Kasumi-1 (cell line): ENCODE data around the gene CDC5L.

Experiments
- DNase-seq, 2 experiments: peaks; one replicate each; lab custom pipeline; 2025; lab: John Stamatoyannopoulos, UW

CDC5L gene

GRCh38 chr6:44475417-44475778, 87.9 kb downstream of the CDC5L start:
- no peak for DNase-seq

GRCh38 chr6:44475779-44476434, 88.4 kb downstream of the CDC5L start:
- DNase-seq = peak; percentile 56 to 67

DNA sequence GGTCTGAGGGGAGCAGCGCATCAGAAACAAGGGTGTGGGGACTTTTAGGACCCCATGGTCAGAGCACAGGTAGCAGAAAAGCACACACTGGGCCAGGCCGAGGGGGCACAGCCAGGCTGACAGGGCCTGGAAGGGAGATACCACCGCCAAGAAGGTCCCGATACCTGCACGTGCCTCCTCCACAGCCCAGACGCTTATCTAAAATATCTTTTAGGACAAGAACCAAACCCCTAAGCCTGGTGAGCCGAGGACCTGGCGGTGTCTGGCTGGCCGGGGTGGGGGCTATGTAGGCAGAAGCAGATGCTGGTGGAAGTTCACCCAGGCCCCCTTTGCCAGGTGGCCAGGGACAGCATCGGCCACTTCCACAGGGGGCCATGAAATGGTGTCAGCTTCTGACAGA, 89.3 kb downstream of the CDC5L start:
- DNase-seq = no peak

GRCh38 chr6:44477293-44477894, 89.9 kb downstream of the CDC5L start:
- DNase-seq = no peak

DNA sequence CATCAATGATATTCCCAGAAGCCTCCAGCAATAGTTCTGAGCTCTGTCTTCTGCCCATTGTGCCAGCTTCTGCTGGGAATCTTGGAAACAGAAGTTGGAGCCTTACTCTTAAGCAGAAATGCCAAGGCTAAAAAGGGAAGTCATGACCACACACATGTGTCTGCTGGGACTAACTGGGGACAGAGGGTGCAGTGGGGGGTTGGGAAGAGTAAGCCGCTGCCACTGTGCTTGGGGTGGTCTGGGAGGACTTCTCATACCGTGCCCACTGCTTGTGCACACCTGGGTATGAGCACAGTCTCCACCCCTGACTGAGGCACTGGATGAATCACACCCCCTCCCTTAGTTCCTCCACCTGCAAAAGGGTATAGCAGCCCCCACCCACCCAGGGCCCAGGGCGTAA, 90.7 kb downstream of the CDC5L start:
- DNase-seq = peak; percentile 52 to 69

DNA sequence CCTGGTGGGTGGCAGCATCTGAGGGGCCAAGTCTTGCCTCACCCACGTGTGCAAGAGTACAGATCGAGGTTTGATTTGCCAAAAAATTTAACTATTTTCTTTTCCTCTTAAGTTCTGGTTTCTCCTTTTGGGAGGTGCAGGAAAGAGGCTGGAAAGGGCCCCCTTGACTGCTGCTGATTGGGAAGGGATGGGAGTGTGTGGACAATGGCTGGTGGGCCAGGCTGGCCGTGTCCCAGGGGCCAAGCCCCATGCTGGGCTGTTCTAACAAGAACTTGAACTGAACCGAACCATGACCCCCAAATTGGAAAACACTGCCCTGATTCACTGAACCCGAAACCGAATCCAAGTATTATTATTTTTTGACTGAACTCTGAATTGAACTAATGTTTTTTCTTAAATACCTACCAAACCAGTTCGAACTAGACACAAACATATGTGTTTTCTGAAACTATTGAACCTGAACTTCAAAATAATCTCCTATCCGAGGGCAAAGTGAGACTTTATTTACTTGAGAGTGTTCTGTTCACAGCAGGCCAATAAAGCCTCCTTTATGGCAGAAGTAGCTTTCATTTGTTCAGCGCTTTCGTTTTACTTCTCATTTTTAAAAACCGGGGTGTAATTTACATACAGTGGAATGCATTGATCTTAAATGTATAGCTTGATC, 91.2 kb downstream of the CDC5L start:
- DNase-seq = no peak

DNA sequence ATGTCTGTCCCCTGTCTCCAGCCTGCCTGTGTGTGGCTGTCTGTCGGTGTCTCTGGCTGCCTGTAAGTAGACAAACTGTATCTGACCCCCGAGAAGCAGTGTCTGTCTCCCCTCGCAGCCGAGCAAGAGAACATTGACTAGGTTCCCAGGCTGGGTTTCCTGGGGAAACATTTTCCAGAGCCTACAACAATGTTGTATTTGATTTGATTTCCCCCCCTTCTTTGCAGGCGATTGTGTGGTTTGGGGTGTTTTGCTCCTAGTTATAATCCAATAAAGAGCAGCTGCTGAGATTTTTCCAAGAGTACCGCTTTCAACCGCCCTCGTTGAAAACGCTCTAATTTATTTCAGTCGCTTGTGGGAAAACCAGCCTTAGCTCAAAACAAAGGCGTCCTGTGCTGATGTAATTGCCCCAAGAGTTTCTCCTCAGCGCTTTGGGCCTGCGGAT, 92.6 kb downstream of the CDC5L start:
- no peak for DNase-seq

- DNase-seq = no peak
Observed at GRCh38 chr6:44481056-44481455, 93.5 kb downstream of the CDC5L start.

GRCh38 chr6:44481760-44482159, 94.3 kb downstream of the CDC5L start:
- DNase-seq = no peak

GRCh38 chr6:44485601-44486401, 98.3 kb downstream of the CDC5L start:
- DNase-seq = no peak

- DNase-seq = no peak
Observed at GRCh38 chr6:44487002-44487401, 99.5 kb downstream of the CDC5L start.

DNA sequence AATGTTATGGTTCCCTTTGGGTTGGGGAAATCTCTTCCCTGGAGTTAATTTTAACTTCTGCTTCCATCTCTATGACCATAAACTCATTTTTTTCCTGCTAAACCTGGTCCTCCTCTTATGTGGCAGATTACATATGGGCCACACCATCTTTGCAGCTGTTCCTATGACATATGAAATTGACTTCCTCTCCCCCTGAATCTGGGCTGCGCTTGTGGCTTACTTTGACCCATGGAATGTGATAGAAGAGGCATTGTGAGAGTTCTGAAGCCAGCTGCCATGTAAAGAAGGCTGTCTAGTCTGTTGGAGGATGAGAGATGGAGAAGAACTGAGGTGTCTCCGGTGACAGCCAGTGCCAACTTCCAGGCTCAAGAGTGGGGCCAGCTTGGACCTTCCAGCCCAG, 100.1 kb downstream of the CDC5L start:
- DNase-seq = no peak

GRCh38 chr6:44489910-44490604, 102.6 kb downstream of the CDC5L start:
- DNase-seq = no peak

DNA sequence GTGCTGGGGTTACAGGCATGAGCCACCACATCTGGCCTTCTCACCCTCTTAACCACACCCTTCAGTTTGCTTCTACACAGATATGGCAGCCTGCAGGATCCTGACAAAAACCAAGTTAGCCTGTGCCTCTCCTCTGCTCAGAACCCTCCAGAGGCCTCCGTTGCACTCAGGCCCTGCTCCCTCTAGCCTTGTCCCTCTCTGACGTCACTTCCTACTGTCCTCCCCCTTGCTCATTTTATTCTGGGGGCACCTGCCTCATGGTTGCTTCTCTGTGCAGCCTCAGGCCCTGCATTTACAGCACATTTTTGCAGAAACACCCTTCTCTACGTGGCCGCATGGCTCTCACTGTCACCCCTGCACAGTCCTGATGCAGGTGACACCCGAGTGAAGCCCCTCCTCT, 105.6 kb downstream of the CDC5L start:
- DNase-seq = no peak

DNA sequence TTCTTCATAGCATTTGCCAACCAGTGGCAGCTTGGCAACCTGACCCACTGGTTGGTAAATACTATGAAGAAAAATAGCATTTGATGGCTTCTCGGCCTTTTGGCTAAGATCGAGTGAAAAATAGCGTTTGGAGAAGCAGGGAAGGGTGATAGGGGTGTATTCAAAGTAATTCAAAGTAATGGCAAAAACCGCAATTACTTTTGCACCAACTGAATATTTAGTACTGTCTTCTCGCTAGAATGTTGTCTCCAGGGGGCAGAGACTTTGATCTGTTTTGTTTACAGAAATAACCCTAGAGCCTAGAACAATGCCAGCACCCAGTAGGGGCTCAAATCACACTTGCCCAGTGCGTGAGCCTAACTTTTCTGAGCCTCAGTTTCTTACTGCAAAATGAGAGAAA, 106.1 kb downstream of the CDC5L start:
- no peak for DNase-seq

GRCh38 chr6:44494011-44494501, 106.5 kb downstream of the CDC5L start:
- no peak for DNase-seq

DNA sequence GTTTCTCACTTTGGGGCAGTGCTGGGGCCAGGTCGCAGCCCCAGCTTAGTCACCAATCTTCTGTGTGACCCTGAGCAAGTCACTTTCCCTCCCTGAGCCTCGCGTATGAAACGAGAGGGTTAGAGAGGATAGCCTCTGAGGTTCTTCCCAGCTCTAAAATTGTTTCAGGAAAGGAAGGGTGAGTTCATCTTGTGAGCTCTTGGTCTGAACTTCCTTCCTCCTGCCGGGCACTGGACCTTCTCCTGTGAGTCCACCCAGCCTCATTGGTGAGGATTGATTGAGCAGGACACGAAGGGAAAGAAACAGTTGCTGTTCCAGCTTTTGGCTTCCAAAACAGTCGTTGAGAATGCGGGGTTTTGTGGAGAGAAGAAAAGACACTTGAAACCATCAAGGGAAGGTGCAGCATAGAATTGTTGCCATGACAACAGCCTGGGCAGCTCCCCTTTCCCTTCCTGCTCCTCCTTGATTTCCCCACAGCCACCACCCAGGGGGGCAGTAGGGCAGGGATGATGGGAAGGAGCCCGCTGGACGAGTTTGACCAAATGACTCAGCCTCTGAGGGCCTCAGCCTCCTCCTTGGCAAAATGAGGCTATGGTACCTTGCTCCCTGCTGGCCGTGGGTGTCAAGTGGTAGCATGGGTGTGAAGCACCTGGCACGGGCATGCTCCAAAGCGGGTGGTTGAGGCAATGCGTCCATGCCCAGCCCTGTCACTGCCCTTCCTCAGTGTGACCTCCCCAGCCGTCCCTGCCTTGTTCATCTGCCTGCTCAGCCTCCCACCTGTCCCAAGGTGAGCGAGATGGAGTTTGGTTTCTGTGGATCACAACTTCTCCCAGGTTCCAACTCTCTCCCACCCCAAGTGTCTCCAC, 107.8 kb downstream of the CDC5L start:
- DNase-seq = no peak

DNA sequence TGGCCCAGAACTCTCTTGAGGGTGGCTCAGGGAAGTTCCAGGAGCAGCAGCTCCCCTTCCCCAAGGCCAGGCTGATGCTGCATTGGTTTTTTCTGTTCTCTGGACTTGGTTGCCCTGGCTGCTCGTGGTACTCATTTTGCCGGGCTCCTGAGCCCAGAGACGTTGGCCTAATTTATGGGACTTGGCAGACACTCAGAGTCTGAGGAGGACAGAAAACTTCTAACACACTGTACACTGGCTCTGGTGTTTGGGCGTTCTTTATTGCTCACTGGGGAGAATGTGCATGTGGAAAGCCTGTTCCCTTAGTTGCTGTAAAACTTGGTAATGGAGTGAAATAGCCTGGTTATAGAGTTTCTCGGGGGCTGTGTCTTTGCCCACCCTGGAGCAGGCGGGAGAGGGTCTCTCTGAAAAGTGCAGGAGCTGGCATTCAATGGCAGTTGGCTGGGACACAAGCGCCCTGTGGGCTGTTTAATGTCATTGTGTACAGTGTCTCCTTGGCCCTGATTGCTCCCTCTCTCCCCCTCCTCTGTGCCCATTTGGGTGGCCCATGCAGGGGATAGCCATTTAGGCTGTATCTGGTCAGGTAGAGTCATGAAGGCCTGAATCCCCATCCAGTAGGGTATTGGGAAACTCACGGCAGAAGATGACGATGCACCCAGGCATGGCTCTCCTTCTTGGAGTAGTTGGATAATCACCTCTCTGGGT, 109.3 kb downstream of the CDC5L start:
- DNase-seq = no peak

GRCh38 chr6:44497807-44498206, 110.3 kb downstream of the CDC5L start:
- no peak for DNase-seq

- DNase-seq = no peak
Observed at GRCh38 chr6:44498436-44498835, 110.9 kb downstream of the CDC5L start.
